GM12864 (cell line): ENCODE data around the gene CHST12.
"Not testable (repeated sequence)": the region's sequence is repeated elsewhere in the genome, so short reads cannot be mapped to it uniquely, and the experiment has no call there.

Experiments
- DNase-seq: peaks from one replicate; pipeline ENCODE4 v3.0.0-alpha.2; 2011; ENCODE audit warnings: low read depth
- H3K4me3 ChIP-seq: 2 replicates; pipeline ENCODE4 v1.5.1; 2011; ENCODE audit warnings: mild to moderate bottlenecking, low read depth, low read length, control low read depth
- CTCF ChIP-seq: IDR thresholded peaks from 2 replicates; pipeline ENCODE4 v1.5.1; 2011; ENCODE audit warnings: low read depth, mild to moderate bottlenecking, moderate library complexity, low read length, control low read depth, inconsistent platforms; ENCODE audit errors: missing control alignments

The CHST12 gene

GRCh38 chr7:2416063-2416462 is 12.7 kb downstream of the CHST12 start:
- no peak for TF ChIP-seq CTCF
- no peak overlapping the region for H3K4me3 ChIP-seq
- no peak for DNase-seq

GRCh38 chr7:2416650-2417049 is 13.2 kb downstream of the CHST12 start:
- DNase-seq: no peak
- H3K4me3 ChIP-seq: no peak overlapping the region
- no peak for TF ChIP-seq CTCF

GRCh38 chr7:2417178-2417577 is 13.8 kb downstream of the CHST12 start:
- DNase-seq, H3K4me3 ChIP-seq: not testable (repeated sequence)

- no peak for TF ChIP-seq CTCF
- H3K4me3 ChIP-seq: no peak overlapping the region
- no peak for DNase-seq
Measured at GRCh38 chr7:2417981-2418481, 14.6 kb downstream of the CHST12 start.

GRCh38 chr7:2420216-2420933 is 17.0 kb downstream of the CHST12 start:
- no peak for DNase-seq
- no peak for TF ChIP-seq CTCF
- no peak overlapping the region for H3K4me3 ChIP-seq

GRCh38 chr7:2421943-2422310 is 18.5 kb downstream of the CHST12 start:
- no peak overlapping the region for H3K4me3 ChIP-seq
- DNase-seq: no peak
- no peak for TF ChIP-seq CTCF

- TF ChIP-seq CTCF: no peak
- no peak overlapping the region for H3K4me3 ChIP-seq
- DNase-seq: no peak
Measured at GRCh38 chr7:2425749-2426148, 22.3 kb downstream of the CHST12 start.
